AG04450 (cell line): Measurements from ENCODE around the gene TPD52L1. TPM values are rescaled to one million over a fixed set of nuclear protein-coding genes. Genes with fewer than 3 reads are reported as not detected.
"Not testable (repeated sequence)": the region's sequence is repeated elsewhere in the genome, so short reads cannot be mapped to it uniquely, and the experiment has no call there.

Experiments used
- CTCF ChIA-PET: fragments of 300-600, 350-600 bp; formaldehyde crosslinking; extraction: SDS; loops from one replicate; lab custom pipeline; 2022; ENCODE audit warnings: antibody characterized with exemption, inconsistent platforms; lab: Charles Lee
- POLR2A ChIA-PET: fragments of 350-600 bp; formaldehyde crosslinking; extraction: SDS; loops from one replicate; lab custom pipeline; 2021; ENCODE audit warnings: antibody characterized with exemption, inconsistent platforms; lab: Yijun Ruan, JAX
- DNase-seq: peaks from one replicate; pipeline ENCODE4 v3.0.0-alpha.2; 2011; ENCODE audit warnings: low read depth, low spot score
- H3K27ac ChIP-seq: one replicate; pipeline ENCODE4 v1.5.1; 2012; ENCODE audit warnings: low read depth, low read length, control low read depth
- H3K27me3 ChIP-seq: one replicate; pipeline ENCODE4 v1.6.0; 2012; ENCODE audit warnings: low read length; ENCODE audit not compliant: control insufficient read depth, insufficient read depth
- H3K4me3 ChIP-seq: 2 replicates; pipeline ENCODE4 v1.5.1; 2011; ENCODE audit warnings: mild to moderate bottlenecking, low read depth, low read length, control low read depth
- H3K9me3 ChIP-seq: 2 replicates; pipeline ENCODE4 v1.5.1; 2012; ENCODE audit warnings: low read length; ENCODE audit not compliant: control insufficient read depth, insufficient read depth
- CTCF ChIP-seq: IDR thresholded peaks from 2 replicates; pipeline ENCODE4 v1.5.1; 2011; ENCODE audit warnings: low read depth, low read length, control low read depth, inconsistent platforms
- polyA plus RNA-seq: library from polyadenylated mRNA; depleted of rRNA; stranded (reverse); fragments of >200 nt; gene quantifications from 2 replicates; pipeline ENCODE4 v1.2.3, GENCODE V29; 2011

The TPD52L1 gene
- polyA plus RNA-seq, 1 experiment, result 11.1 TPM

- TF ChIP-seq CTCF, result no peak
- Histone ChIP-seq H3K9me3 (no peaks in the 10 kb centered on the region; the same call in 1 of the 2 replicates), H3K4me3 (no peak overlapping the region), H3K27me3 (peaks cover 3% of the 10 kb centered on the region), H3K27ac (no peak overlapping the region)
- POLR2A ChIA-PET, result no interaction called here
- no peak for DNase-seq
- CTCF ChIA-PET, result no interaction called here
These were observed 3.7 kb downstream of the TPD52L1 start for GRCh38 chr6:125157280-125157679.

- Histone ChIP-seq H3K27ac (no peak overlapping the region), H3K9me3 (no peaks in the 10 kb centered on the region; the same call in 1 of the 2 replicates), H3K27me3 (peaks cover 3% of the 10 kb centered on the region), H3K4me3 (no peak overlapping the region)
- CTCF ChIA-PET, result no interaction called here
- POLR2A ChIA-PET, result no interaction called here
- DNase-seq, result no peak
- no peak for TF ChIP-seq CTCF
These were observed 4.2 kb downstream of the TPD52L1 start for GRCh38 chr6:125157725-125158124.

- H3K27ac ChIP-seq, H3K27me3 ChIP-seq, H3K4me3 ChIP-seq, DNase-seq, H3K9me3 ChIP-seq, POLR2A ChIA-PET: not testable (repeated sequence)
- CTCF ChIA-PET, result interaction anchor here (1.0 to 1.5 kb wide), 6 partner anchors 8 to 49 kb away, joined by 3 to 6 read pairs (median 3); partner anchors contain the start of gene TPD52L1
These were observed 9.8 kb downstream of the TPD52L1 start for GRCh38 chr6:125163339-125163738.

- no peak for TF ChIP-seq CTCF
- Histone ChIP-seq H3K9me3 (no peaks in the 10 kb centered on the region), H3K27me3 (no peaks in the 10 kb centered on the region), H3K4me3 (no peak overlapping the region), H3K27ac (no peak overlapping the region)
- POLR2A ChIA-PET, result no interaction called here
- DNase-seq, result no peak
- CTCF ChIA-PET, result interaction anchor here (1.0 to 1.3 kb wide), 4 partner anchors 9 to 29 kb away, joined by 3 to 4 read pairs (median 3); partner anchors contain the start of gene TPD52L1
These were observed 10.2 kb downstream of the TPD52L1 start for GRCh38 chr6:125163811-125164210.

GRCh38 chr6:125164696-125165095 is 11.1 kb downstream of the TPD52L1 start:
- Histone ChIP-seq H3K9me3 (no peaks in the 10 kb centered on the region), H3K4me3 (no peak overlapping the region), H3K27ac (no peak overlapping the region), H3K27me3 (no peaks in the 10 kb centered on the region)
- ChIA-PET POLR2A (no interaction called here), CTCF (interaction anchor here (1.0 kb wide), 1 partner anchor 11 kb away, joined by 4 read pairs; the partner anchor contains the start of gene TPD52L1)
- no peak for TF ChIP-seq CTCF
- DNase-seq, result no peak
